ENCODE results near the gene LRRC15.

LRRC15 gene

DNA sequence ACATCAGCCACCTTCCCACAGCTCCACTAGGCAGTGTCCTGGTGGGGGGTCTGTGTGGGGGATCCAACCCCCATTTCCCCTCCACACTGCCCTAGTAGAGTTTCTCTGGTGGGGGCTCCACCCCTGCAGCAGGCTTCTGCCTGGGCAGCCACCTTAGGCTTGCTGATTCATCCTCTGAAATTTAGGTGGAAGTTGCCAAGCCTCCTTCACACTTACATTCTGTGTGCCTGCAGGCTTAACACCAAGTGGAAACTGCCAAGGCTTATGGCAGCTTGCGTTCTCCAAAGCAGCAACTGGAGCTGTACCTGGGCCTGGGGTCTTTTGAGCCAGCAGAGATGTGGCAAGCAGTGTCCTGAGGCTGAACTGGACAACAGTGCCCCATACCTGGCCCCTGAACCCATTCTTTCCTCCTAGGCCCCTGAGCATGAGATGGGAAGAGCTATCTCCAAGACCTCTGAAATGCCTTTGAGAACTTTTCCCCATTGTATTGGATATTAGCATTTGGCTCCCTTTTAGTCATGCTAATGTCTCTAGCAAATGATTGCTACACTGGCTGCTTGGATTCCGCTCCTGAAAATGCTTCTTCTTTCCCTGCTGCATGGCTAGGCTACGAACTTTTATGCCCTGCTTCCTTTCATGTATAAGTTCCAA lies 50.9 kb downstream of the LRRC15 start:
- TF ChIP-seq POLR2A (IDR thresholded peaks at IDR 0.05; ENCODE audit: extremely low read depth, insufficient read length) (no peak), MYC (IDR thresholded peaks at IDR 0.05; ENCODE audit: low read depth, low read length) (no peak)
- TF ChIP-seq, protein P1, sequence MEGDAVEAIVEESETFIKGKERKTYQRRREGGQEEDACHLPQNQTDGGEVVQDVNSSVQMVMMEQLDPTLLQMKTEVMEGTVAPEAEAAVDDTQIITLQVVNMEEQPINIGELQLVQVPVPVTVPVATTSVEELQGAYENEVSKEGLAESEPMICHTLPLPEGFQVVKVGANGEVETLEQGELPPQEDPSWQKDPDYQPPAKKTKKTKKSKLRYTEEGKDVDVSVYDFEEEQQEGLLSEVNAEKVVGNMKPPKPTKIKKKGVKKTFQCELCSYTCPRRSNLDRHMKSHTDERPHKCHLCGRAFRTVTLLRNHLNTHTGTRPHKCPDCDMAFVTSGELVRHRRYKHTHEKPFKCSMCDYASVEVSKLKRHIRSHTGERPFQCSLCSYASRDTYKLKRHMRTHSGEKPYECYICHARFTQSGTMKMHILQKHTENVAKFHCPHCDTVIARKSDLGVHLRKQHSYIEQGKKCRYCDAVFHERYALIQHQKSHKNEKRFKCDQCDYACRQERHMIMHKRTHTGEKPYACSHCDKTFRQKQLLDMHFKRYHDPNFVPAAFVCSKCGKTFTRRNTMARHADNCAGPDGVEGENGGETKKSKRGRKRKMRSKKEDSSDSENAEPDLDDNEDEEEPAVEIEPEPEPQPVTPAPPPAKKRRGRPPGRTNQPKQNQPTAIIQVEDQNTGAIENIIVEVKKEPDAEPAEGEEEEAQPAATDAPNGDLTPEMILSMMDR (IDR thresholded peaks at IDR 0.05; ENCODE audit: low read depth, low read length), result no peak
- TF ChIP-seq, protein P2, sequence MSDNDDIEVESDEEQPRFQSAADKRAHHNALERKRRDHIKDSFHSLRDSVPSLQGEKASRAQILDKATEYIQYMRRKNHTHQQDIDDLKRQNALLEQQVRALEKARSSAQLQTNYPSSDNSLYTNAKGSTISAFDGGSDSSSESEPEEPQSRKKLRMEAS (IDR thresholded peaks at IDR 0.05; ENCODE audit: low read depth, low read length), result no peak
- no peak for DNase-seq (ENCODE audit: low read depth)
- no peak overlapping the region for H3K4me3 ChIP-seq (ENCODE audit: low read depth, low read length)

DNA sequence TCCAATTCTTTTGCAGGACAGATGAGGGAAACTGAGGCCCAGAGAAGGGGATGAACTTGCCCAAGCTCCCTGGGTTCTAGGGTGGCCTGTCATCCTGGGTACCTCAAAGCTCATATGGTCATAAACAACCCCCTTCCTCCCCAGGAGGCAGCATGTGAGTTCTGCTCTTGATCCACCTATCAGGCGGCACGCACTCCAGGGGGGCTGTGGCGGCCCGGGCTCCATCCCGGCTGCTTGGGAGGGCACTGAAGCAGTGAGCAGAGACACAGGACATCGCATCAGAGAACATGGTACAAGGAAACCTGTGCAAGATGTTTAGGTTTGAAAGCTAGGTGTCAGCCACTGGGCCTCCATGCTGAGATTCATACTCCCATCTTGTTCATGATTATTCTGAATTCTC lies 52.6 kb downstream of the LRRC15 start:
- TF ChIP-seq, protein P1 (IDR thresholded peaks at IDR 0.05; ENCODE audit: low read depth, low read length), result no peak
- no peak for DNase-seq (ENCODE audit: low read depth)
- H3K4me3 ChIP-seq (ENCODE audit: low read depth, low read length), result no peak overlapping the region

DNA sequence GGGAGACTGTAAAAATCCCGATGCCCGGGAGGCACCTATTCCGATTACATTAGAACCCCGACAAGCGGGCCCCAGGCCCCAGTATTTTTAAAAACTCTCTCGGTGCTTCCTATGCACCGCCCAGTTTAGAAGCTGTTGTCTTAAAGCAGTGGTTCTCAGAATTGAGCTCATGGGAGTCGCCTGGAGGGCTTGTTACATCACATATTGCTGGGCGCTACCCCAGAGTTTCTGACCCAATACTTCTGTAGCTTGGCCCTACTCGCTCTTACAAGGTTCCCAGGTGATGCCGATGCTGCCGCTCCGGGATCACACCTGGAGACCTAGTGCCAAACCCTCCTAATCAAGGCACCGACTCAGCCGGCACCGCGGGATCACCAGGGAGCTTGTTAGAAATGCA lies 53.6 kb downstream of the LRRC15 start:
- TF ChIP-seq, protein P1 (IDR thresholded peaks at IDR 0.05; ENCODE audit: low read depth, low read length), result no peak
- TF ChIP-seq POLR2A (IDR thresholded peaks at IDR 0.05; ENCODE audit: extremely low read depth, insufficient read length) (no peak), MYC (IDR thresholded peaks at IDR 0.05; ENCODE audit: low read depth, low read length) (no peak)
- H3K4me3 ChIP-seq (ENCODE audit: low read depth, low read length), result no peak overlapping the region
- no peak for DNase-seq (ENCODE audit: low read depth)

DNA sequence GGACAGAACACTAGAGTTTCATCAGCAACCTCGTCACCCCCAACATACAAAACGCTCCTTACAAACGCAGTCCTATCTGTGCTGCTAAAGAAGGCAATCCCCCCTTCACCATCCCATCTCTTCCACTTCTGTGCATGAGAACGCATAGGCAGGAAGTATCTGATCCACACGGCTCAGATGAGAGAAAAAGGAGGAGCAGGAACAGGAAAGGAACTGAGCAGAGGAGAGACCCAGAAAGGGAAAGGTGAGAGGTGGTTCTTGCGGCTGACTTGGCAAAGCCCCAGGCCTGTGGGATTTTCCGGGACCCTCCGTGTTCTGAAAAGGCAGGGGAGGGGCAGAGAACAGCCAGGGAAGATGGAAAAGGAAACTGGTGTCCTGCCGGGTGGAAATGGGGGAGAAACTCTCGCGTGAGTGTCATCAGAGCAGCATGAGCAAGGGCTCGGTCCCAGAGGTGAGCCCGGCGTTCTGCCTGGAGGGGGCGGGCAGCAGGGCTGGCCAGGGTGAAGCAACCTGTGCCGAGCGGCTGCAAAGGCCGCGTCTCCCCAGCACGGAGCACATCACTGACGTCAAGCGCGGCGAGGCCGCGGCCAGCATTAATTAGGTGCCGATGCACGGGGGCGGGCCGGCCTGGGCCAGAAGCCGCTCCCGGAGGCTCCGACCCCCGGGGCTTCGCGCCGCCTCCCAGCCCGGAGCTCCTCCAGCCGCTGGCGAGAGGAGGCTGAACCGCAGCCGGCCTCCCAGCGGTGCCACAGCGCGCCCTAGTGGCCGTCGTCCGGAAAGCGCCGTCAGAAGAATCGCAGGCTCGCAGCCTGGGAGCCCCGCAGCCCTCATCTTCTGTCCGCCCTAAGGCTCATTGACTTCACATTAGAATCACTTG lies 54.2 kb downstream of the LRRC15 start:
- H3K4me3 ChIP-seq (ENCODE audit: low read depth, low read length), result peak overlapping the region; percentile 48
- peak; percentile 93 for DNase-seq (ENCODE audit: low read depth)
- TF ChIP-seq MYC (IDR thresholded peaks at IDR 0.05; ENCODE audit: low read depth, low read length) (peak; percentile 51), POLR2A (IDR thresholded peaks at IDR 0.05; ENCODE audit: extremely low read depth, insufficient read length) (no peak)
- TF ChIP-seq, protein P2 (IDR thresholded peaks at IDR 0.05; ENCODE audit: low read depth, low read length), result peak; percentile 67
- TF ChIP-seq, protein P1 (IDR thresholded peaks at IDR 0.05; ENCODE audit: low read depth, low read length), result peak; percentile 66

DNA sequence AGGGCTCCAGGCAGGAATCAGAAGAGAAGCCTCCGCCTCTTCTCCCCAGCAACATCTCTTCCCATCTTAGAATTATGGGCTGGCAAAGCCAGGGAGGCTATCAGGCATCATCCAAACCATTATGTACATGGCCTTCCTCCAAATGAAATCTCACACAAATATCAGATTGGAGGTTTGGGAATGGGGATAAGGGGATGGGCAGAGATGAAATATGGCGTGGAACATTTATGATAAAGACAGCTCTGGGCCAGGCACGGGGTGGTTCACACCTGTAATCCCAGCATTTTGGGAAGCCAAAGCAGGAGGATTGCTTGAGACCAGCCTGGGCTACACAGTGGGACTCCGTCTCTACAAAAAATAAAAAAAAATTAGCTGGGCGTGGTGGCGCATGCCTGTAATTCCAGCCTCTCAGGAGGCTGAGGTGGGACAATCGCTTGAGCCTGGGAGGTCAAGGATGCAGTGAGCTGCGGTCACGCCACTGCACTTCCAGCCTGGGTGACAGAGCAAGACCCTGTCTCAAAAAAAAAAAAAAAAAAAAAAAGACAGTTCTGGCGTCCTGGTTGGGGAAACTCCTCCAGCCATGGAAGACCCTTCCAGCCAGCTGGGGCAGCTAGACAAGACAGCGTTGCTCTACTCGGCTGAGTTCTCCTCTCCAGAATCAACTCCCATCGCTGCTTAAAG lies 55.0 kb downstream of the LRRC15 start:
- TF ChIP-seq POLR2A (IDR thresholded peaks at IDR 0.05; ENCODE audit: extremely low read depth, insufficient read length) (no peak), MYC (IDR thresholded peaks at IDR 0.05; ENCODE audit: low read depth, low read length) (no peak)
- TF ChIP-seq, protein P1 (IDR thresholded peaks at IDR 0.05; ENCODE audit: low read depth, low read length), result no peak
- TF ChIP-seq, protein P2 (IDR thresholded peaks at IDR 0.05; ENCODE audit: low read depth, low read length), result no peak
- DNase-seq (ENCODE audit: low read depth), result no peak
- H3K4me3 ChIP-seq (ENCODE audit: low read depth, low read length), result peak overlapping the region; percentile 48

Data from NB4 (cell line).